A549 (cell line): ENCODE results near the gene RIMBP2. TPM values are rescaled to one million over a fixed set of nuclear protein-coding genes. Genes with fewer than 3 reads are reported as not detected.
A peak's percentile ranks its signal among the peaks of the same experiment; 100 is the strongest.

Source experiments
- ATAC-seq, 2 experiments: fragments of 200-7000 bp in 1 of 2; fragments of >200 bp in 1 of 2; cut with Nextera tagmentation in 1 of 2; cut with Tn5 transposase in 1 of 2; 3 replicates each; pipeline versions ENCODE4 v1.8.0 to v1.9.1; 2018 to 2020; ENCODE audit warnings: mild to moderate bottlenecking in 1 of 2, moderate library complexity in 1 of 2
- CTCF ChIA-PET: fragments of 300-600 bp; sonication (Branson Sonifier 250); formaldehyde crosslinking; extraction: SDS; loops from one replicate; lab custom pipeline; 2021; ENCODE audit warnings: antibody characterized with exemption, inconsistent platforms; lab: Yijun Ruan, JAX
- POLR2A ChIA-PET: fragments of 350-600 bp; formaldehyde crosslinking; extraction: SDS; loops from one replicate; lab custom pipeline; 2021; ENCODE audit warnings: antibody characterized with exemption, inconsistent platforms; lab: Yijun Ruan, JAX
- DNase-seq, 2 experiments: peaks; one replicate each; pipeline versions ENCODE4 v3.0.0 to v3.0.0-alpha.2; 2011 to 2016; ENCODE audit warnings: low read depth in 1 of 2, low spot score in 1 of 2
- FAIRE-seq: peaks from 2 replicates; lab custom pipeline; 2011; peaks lifted over from hg19 to GRCh38; lab: Jason Lieb, UNC
- H3K27ac ChIP-seq, 2 experiments: fragments of >200 bp; sonication (Bioruptor Twin); formaldehyde crosslinking; 3 replicates each; pipeline ENCODE4 v1.5.1; 2016 to 2017
- H3K4me1 ChIP-seq: fragments of >200 bp; sonication (Bioruptor Twin); formaldehyde crosslinking; 3 replicates; pipeline ENCODE4 v1.6.1; 2016
- H3K4me2 ChIP-seq: fragments of >200 bp; sonication (Bioruptor Twin); formaldehyde crosslinking; 3 replicates; pipeline ENCODE4 v1.6.1; 2016
- H3K4me3 ChIP-seq: fragments of >200 bp; sonication (Bioruptor Twin); formaldehyde crosslinking; 3 replicates; pipeline ENCODE4 v1.5.1; 2016
- H3K9me3 ChIP-seq: fragments of >200 bp; sonication (Bioruptor Twin); formaldehyde crosslinking; 3 replicates; pipeline ENCODE4 v1.6.1; 2016
- E2F6 ChIP-seq: IDR thresholded peaks from 2 replicates; pipeline ENCODE4 v1.6.1; 2012; ENCODE audit warnings: low read depth, borderline replicate concordance
- EP300 ChIP-seq, 2 experiments: fragments of >200 bp; sonication (Bioruptor Twin); formaldehyde crosslinking; IDR thresholded peaks; 2 replicates in 1 of 2; 3 replicates in 1 of 2; pipeline ENCODE4 v1.6.1; 2016 to 2017
- FOSB ChIP-seq: fragments of 250-450 bp; sonication (Bioruptor Pico); IDR thresholded peaks from 2 replicates; pipeline ENCODE4 v1.5.0; 2020; ENCODE audit warnings: mild to moderate bottlenecking, moderate library complexity
- GATA3 ChIP-seq: IDR thresholded peaks from 2 replicates; pipeline ENCODE4 v1.6.1; 2012; ENCODE audit warnings: borderline replicate concordance
- HDAC2 ChIP-seq: fragments of 200-600 bp; sonication (generic); IDR thresholded peaks from 2 replicates; pipeline ENCODE4 v1.6.1; 2016
- HEYL ChIP-seq: fragments of 250-450 bp; sonication (Bioruptor Pico); IDR thresholded peaks from 2 replicates; pipeline ENCODE4 v1.8.0; 2021; ENCODE audit warnings: mild to moderate bottlenecking, moderate library complexity
- HOXB13 ChIP-seq: fragments of 250-450 bp; sonication (Bioruptor Pico); IDR thresholded peaks from 2 replicates; pipeline ENCODE4 v1.5.0; 2020; ENCODE audit warnings: low read depth, mild to moderate bottlenecking, moderate library complexity
- JUN ChIP-seq, 2 experiments: fragments of >200 bp; sonication (Bioruptor Twin); formaldehyde crosslinking; IDR thresholded peaks; 2 replicates in 1 of 2; 3 replicates in 1 of 2; pipeline ENCODE4 v1.6.1; 2016 to 2017
- KDM1A ChIP-seq: fragments of 200-600 bp; sonication (generic); IDR thresholded peaks from 2 replicates; pipeline ENCODE4 v1.6.1; 2016; ENCODE audit warnings: low read depth, mild to moderate bottlenecking
- MAFK ChIP-seq: fragments of 450-650 bp; IDR thresholded peaks from 2 replicates; pipeline ENCODE4 v1.6.1; 2014; ENCODE audit not compliant: partially characterized antibody
- MAX ChIP-seq: IDR thresholded peaks from 2 replicates; pipeline ENCODE4 v1.6.1; 2012
- MYC ChIP-seq: IDR thresholded peaks from 2 replicates; pipeline ENCODE4 v1.6.1; 2012; ENCODE audit warnings: mild to moderate bottlenecking, inconsistent platforms, low read length, improper control_type of control experiment, borderline replicate concordance
- NR3C1 ChIP-seq: fragments of >200 bp; sonication (Bioruptor Twin); formaldehyde crosslinking; IDR thresholded peaks from 3 replicates; pipeline ENCODE4 v1.6.1; 2017
- PBX3 ChIP-seq: IDR thresholded peaks from 2 replicates; pipeline ENCODE4 v1.6.1; 2012
- REST ChIP-seq: fragments of 200-600 bp; sonication (generic); IDR thresholded peaks from 2 replicates; pipeline ENCODE4 v1.6.1; 2016; ENCODE audit warnings: antibody characterized with exemption, mild to moderate bottlenecking, moderate library complexity
- RFX5 ChIP-seq: fragments of 450-650 bp; IDR thresholded peaks from 2 replicates; pipeline ENCODE4 v1.7.1; 2014; ENCODE audit warnings: antibody characterized with exemption, mild to moderate bottlenecking, moderate library complexity
- SREBF2 ChIP-seq: fragments of 450-650 bp; IDR thresholded peaks from 2 replicates; pipeline ENCODE4 v1.6.1; 2014; ENCODE audit warnings: mild to moderate bottlenecking, moderate library complexity
- ZFP36 ChIP-seq: fragments of 450-650 bp; IDR thresholded peaks from 2 replicates; pipeline ENCODE4 v1.6.1; 2014; ENCODE audit warnings: borderline replicate concordance; ENCODE audit not compliant: partially characterized antibody
- ZNF302 ChIP-seq: fragments of 250-450 bp; sonication (Bioruptor Pico); IDR thresholded peaks from 2 replicates; pipeline ENCODE4 v1.9.0; 2021; ENCODE audit warnings: inconsistent platforms, mild to moderate bottlenecking, moderate library complexity
- WGBS: methylation state at CpG from one replicate; pipeline ENCODE4 v1.1.6; 2017; ENCODE audit errors: missing lambda C conversion rate; 5-methylcytosine and 5-hydroxymethylcytosine counted together
- polyA plus RNA-seq, 4 experiments: library from polyadenylated mRNA; depleted of rRNA in 3 of 4; stranded (reverse); fragments of >200 nt; fragmentation: RNase III in 1 of 4; extraction: RNeasy Plus Mini Kit Qiagen cat#74134 plus additional on column Dnase treatment in 1 of 4; gene quantifications; 2 replicates in 3 of 4; 3 replicates in 1 of 4; pipeline ENCODE4 v1.2.3, GENCODE V29; 2011 to 2017

The RIMBP2 gene
- polyA plus RNA-seq, 2 of the 4 experiments (the other 2 are of a cell fraction), result not detected

- H3K4me2 ChIP-seq, result no peak overlapping the region
- H3K27ac ChIP-seq, result no peak overlapping the region
- no peak for TF ChIP-seq FOSB
- CTCF ChIA-PET, result no interaction called here
- WGBS, result 36% methylated on average over 8 of the region's 8 CpGs
- POLR2A ChIA-PET, result no interaction called here
- no peaks in the 10 kb centered on the region for H3K9me3 ChIP-seq
- no peak for FAIRE-seq
- no peaks in the 10 kb centered on the region for H3K4me1 ChIP-seq
- no peak for ATAC-seq
- DNase-seq, result no peak
- no peak overlapping the region for H3K4me3 ChIP-seq
These were observed 18.0 kb downstream of the RIMBP2 start for GRCh38 chr12:130698106-130698505.

- Histone ChIP-seq H3K4me1 (no peaks in the 10 kb centered on the region), H3K9me3 (no peaks in the 10 kb centered on the region), H3K4me2 (no peak overlapping the region), H3K4me3 (no peak overlapping the region), H3K27ac (no peak overlapping the region)
- ChIA-PET POLR2A (no interaction called here), CTCF (no interaction called here)
- DNase-seq (no peak), ATAC-seq (no peak), FAIRE-seq (no peak)
- TF ChIP-seq MYC, result no peak
- peak; percentile 96 for TF ChIP-seq MAFK
- 8% methylated on average over 7 of the region's 7 CpGs for WGBS
These were observed 19.6 kb downstream of the RIMBP2 start for GRCh38 chr12:130696379-130697100.

GRCh38 chr12:130695061-130695460 lies 21.0 kb downstream of the RIMBP2 start:
- ATAC-seq, result no peak
- FAIRE-seq, result no peak
- 39% methylated on average over 6 of the region's 6 CpGs for WGBS
- CTCF ChIA-PET, result no interaction called here
- H3K27ac ChIP-seq, result no peak overlapping the region
- TF ChIP-seq RFX5 (no peak), ZFP36 (no peak), JUN (IDR thresholded peaks at IDR 0.05) (no peak), MAX (no peak), PBX3 (no peak), HOXB13 (CRISPR knock-in tag) (no peak), E2F6 (no peak), GATA3 (no peak), REST (no peak), KDM1A (no peak), HDAC2 (no peak), FOSB (no peak), EP300 (IDR thresholded peaks at IDR 0.05) (no peak), HEYL (CRISPR knock-in tag) (no peak), NR3C1 (no peak), SREBF2 (no peak), ZNF302 (CRISPR knock-in tag) (no peak)
- H3K4me1 ChIP-seq, result no peaks in the 10 kb centered on the region
- POLR2A ChIA-PET, result no interaction called here
- DNase-seq, result no peak
- no peak overlapping the region for H3K4me2 ChIP-seq
- H3K9me3 ChIP-seq, result no peaks in the 10 kb centered on the region
- H3K4me3 ChIP-seq, result no peak overlapping the region
